ENCODE results near the gene HK2.

Gene HK2

DNA sequence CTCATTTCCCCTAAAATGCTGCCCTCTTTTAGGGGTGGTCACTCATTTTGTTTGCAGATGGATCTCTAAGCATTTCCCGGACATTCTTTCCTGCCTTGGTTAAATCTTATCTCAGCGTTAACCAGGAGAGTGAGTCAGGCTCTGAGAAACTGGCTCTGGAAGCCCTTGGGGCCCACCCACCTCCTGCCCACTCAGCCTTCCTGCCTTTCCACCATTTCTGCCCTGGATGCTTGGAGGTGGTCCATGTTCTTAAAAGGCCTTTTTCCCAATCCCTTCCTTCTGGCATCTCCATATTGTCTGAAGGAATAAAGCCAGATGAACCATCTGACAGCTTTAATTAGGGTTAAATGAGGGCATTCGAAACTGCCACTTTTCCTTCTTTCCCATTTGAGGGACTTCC is 9.5 kb downstream of the HK2 start:
- Histone ChIP-seq H2AFZ (ENCODE audit: low read depth) (no peak overlapping the region), H4K20me1 (ENCODE audit: insufficient read depth) (peaks cover 9% of the 10 kb centered on the region), H3K4me1 (ENCODE audit: low read depth, poor library complexity, severe bottlenecking) (peaks cover 76% of the 10 kb centered on the region), H3K79me2 (ENCODE audit: insufficient read depth, low read depth) (peaks cover 98% of the 10 kb centered on the region), H3K9ac (no peak overlapping the region), H3K4me3 (IDR thresholded peaks at IDR 0.05; ENCODE audit: insufficient read depth, low read depth, low read length) (peak overlapping the region; percentile 30), H3K4me2 (peak overlapping the region; percentile 61), H3K27ac (peak overlapping the region; percentile 7; the same call in 1 of the 2 replicates), H3K27me3 (ENCODE audit: insufficient read depth, low read depth) (no peaks in the 10 kb centered on the region), H3K36me3 (ENCODE audit: insufficient read depth) (no peaks in the 10 kb centered on the region)
- TF ChIP-seq, protein P1, sequence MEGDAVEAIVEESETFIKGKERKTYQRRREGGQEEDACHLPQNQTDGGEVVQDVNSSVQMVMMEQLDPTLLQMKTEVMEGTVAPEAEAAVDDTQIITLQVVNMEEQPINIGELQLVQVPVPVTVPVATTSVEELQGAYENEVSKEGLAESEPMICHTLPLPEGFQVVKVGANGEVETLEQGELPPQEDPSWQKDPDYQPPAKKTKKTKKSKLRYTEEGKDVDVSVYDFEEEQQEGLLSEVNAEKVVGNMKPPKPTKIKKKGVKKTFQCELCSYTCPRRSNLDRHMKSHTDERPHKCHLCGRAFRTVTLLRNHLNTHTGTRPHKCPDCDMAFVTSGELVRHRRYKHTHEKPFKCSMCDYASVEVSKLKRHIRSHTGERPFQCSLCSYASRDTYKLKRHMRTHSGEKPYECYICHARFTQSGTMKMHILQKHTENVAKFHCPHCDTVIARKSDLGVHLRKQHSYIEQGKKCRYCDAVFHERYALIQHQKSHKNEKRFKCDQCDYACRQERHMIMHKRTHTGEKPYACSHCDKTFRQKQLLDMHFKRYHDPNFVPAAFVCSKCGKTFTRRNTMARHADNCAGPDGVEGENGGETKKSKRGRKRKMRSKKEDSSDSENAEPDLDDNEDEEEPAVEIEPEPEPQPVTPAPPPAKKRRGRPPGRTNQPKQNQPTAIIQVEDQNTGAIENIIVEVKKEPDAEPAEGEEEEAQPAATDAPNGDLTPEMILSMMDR (conservative IDR thresholded peaks at IDR 0.05; ENCODE audit: low read depth, low read length): no peak

DNA sequence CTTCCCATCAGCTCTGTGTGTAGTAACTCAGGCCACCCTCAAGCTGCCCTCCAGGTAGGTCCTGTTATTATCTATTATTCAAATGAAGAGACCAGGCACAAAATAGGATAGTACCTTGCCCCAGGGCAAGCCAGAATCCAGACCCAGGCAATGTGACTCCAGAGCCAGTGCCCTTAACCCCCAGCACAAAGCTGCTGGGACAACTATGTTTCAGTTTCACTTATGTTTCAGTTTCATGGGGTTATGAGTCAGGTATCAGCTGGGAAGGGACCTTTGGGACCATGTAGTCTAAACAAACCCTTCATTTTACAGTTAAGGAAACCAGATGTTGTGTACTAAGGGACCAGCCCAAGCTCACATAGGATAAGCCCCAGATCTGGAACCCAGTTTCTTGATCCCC is 10.0 kb downstream of the HK2 start:
- Histone ChIP-seq H4K20me1 (ENCODE audit: insufficient read depth) (peaks cover 9% of the 10 kb centered on the region), H3K4me2 (peak overlapping the region; percentile 61), H3K36me3 (ENCODE audit: insufficient read depth) (no peaks in the 10 kb centered on the region), H3K79me2 (ENCODE audit: insufficient read depth, low read depth) (peaks cover 98% of the 10 kb centered on the region), H3K27ac (peak overlapping the region; percentile 7; the same call in 1 of the 2 replicates), H2AFZ (ENCODE audit: low read depth) (no peak overlapping the region), H3K27me3 (ENCODE audit: insufficient read depth, low read depth) (no peaks in the 10 kb centered on the region), H3K4me1 (ENCODE audit: low read depth, poor library complexity, severe bottlenecking) (peaks cover 81% of the 10 kb centered on the region), H3K9ac (no peak overlapping the region), H3K4me3 (IDR thresholded peaks at IDR 0.05; ENCODE audit: insufficient read depth, low read depth, low read length) (peak overlapping the region; percentile 30)
- TF ChIP-seq, protein P1 (conservative IDR thresholded peaks at IDR 0.05; ENCODE audit: low read depth, low read length): no peak

DNA sequence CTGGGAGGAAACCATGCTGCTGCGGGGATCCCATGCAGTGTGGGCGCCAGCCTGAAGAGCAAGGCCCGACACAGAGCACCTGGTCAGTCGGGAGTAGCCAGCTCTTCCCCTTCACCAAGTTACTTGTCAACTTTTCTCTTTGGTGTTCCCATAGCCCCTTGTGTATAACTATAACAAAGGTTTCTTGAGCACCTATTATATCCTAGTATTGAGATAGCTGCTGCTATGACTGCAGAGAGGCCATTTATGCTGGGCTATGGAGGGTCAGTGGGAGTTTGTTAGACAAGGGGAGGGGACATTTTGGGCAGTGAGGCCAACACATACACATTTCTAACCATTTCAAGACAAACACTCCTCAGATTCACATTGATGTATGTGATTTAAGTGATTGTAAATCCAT is 10.8 kb downstream of the HK2 start:
- Histone ChIP-seq H3K4me2 (no peak overlapping the region), H3K9ac (no peak overlapping the region), H3K4me3 (IDR thresholded peaks at IDR 0.05; ENCODE audit: insufficient read depth, low read depth, low read length) (no peak overlapping the region), H3K79me2 (ENCODE audit: insufficient read depth, low read depth) (peaks cover 99% of the 10 kb centered on the region), H2AFZ (ENCODE audit: low read depth) (no peak overlapping the region), H3K27me3 (ENCODE audit: insufficient read depth, low read depth) (no peaks in the 10 kb centered on the region), H3K27ac (no peak overlapping the region), H3K4me1 (ENCODE audit: low read depth, poor library complexity, severe bottlenecking) (peaks cover 86% of the 10 kb centered on the region), H3K36me3 (ENCODE audit: insufficient read depth) (no peaks in the 10 kb centered on the region), H4K20me1 (ENCODE audit: insufficient read depth) (peaks cover 18% of the 10 kb centered on the region)
- TF ChIP-seq, protein P1 (conservative IDR thresholded peaks at IDR 0.05; ENCODE audit: low read depth, low read length): no peak

DNA sequence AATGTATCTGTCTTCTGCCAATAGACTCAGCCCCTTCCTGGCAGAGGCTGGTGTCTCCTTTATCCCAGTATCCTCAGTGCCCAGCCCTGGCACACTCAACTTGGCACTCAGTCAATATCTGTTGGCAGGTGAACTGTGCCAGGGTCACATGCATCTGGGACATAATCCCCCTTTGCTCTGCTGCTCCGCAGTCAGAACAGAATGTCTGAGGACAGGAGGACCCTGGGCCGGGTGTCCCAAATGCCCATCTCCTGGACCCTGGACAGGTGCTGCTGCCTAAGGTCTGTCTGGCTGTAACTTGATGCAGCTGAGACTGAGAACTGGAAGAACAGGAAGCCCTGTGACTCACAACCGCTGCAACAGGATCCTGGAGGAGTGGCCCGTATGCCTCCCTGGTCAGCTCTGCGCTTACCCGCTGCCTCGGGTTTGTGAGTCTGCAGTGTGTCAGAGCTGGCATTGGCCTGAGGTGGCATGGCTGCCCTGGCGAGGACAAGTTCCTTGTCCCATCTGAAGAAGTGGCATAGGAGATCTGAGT is 11.4 kb downstream of the HK2 start:
- peaks cover 99% of the 10 kb centered on the region for H3K79me2 ChIP-seq (ENCODE audit: insufficient read depth, low read depth)
- TF ChIP-seq, protein P1 (conservative IDR thresholded peaks at IDR 0.05; ENCODE audit: low read depth, low read length): no peak
- H3K4me3 ChIP-seq (IDR thresholded peaks at IDR 0.05; ENCODE audit: insufficient read depth, low read depth, low read length): no peak overlapping the region
- no peaks in the 10 kb centered on the region for H3K36me3 ChIP-seq (ENCODE audit: insufficient read depth)
- H3K4me2 ChIP-seq: no peak overlapping the region
- H3K27me3 ChIP-seq (ENCODE audit: insufficient read depth, low read depth): no peaks in the 10 kb centered on the region
- no peak overlapping the region for H3K9ac ChIP-seq
- peaks cover 23% of the 10 kb centered on the region for H4K20me1 ChIP-seq (ENCODE audit: insufficient read depth)
- no peak overlapping the region for H2AFZ ChIP-seq (ENCODE audit: low read depth)
- no peak overlapping the region for H3K27ac ChIP-seq
- H3K4me1 ChIP-seq (ENCODE audit: low read depth, poor library complexity, severe bottlenecking): peaks cover 91% of the 10 kb centered on the region
